Activated CD4-positive, alpha-beta T cell treated with anti-CD3 and anti-CD28 coated beads, Interleukin-2, amount 50 U/mL, for 1 hour (primary cell): ENCODE results near the gene TKT.
"Not testable (repeated sequence)": the region's sequence is repeated elsewhere in the genome, so short reads cannot be mapped to it uniquely, and the experiment has no call there.

Source experiments
- DNase-seq: peaks from one replicate; pipeline ENCODE4 v3.0.0-alpha.2; 2020

The TKT gene

GRCh38 chr3:53255775-53256703 is at the start of gene TKT:
Gene TKT (minus strand): TSS chr3:53256022. CDS start chr3:53255942, 80 bp downstream.
- DNase-seq = peak; percentile 72

- DNase-seq = no peak
Measured at GRCh38 chr3:53303957-53304356, 48.1 kb upstream of the TKT start.

- DNase-seq = no peak
Measured at GRCh38 chr3:53303549-53303948, 47.7 kb upstream of the TKT start.

- no peak for DNase-seq
Measured at GRCh38 chr3:53300826-53301225, 45.0 kb upstream of the TKT start.

GRCh38 chr3:53299611-53300023 is 43.8 kb upstream of the TKT start:
- not testable (repeated sequence) for DNase-seq

- DNase-seq = no peak
Measured at GRCh38 chr3:53295410-53295809, 39.6 kb upstream of the TKT start.

- DNase-seq = no peak
Measured at GRCh38 chr3:53293867-53294266, 38.0 kb upstream of the TKT start.

- no peak for DNase-seq
Measured at GRCh38 chr3:53288214-53288613, 32.4 kb upstream of the TKT start.

GRCh38 chr3:53287131-53287629 is 31.4 kb upstream of the TKT start:
- DNase-seq = no peak

GRCh38 chr3:53286727-53287126 is 30.9 kb upstream of the TKT start:
- no peak for DNase-seq

GRCh38 chr3:53282581-53282980 is 26.8 kb upstream of the TKT start:
- no peak for DNase-seq

GRCh38 chr3:53278667-53279066 is 22.8 kb upstream of the TKT start:
- no peak for DNase-seq

- DNase-seq = no peak
Measured at GRCh38 chr3:53274938-53275605, 19.2 kb upstream of the TKT start.

GRCh38 chr3:53273146-53273670 is 17.4 kb upstream of the TKT start:
- no peak for DNase-seq

GRCh38 chr3:53269888-53270880 is 14.4 kb upstream of the TKT start:
- DNase-seq = no peak

GRCh38 chr3:53269193-53269592 is 13.4 kb upstream of the TKT start:
- not testable (repeated sequence) for DNase-seq

- no peak for DNase-seq
Measured at GRCh38 chr3:53267766-53268165, 11.9 kb upstream of the TKT start.

GRCh38 chr3:53264718-53265117 is 8.9 kb upstream of the TKT start:
- DNase-seq = no peak

GRCh38 chr3:53263907-53264306 is 8.1 kb upstream of the TKT start:
- DNase-seq = no peak

GRCh38 chr3:53261712-53262111 is 5.9 kb upstream of the TKT start:
- no peak for DNase-seq

- DNase-seq = no peak
Measured at GRCh38 chr3:53260286-53260785, 4.5 kb upstream of the TKT start.
